Astrocyte (in vitro differentiated cells and primary cell): ENCODE data around the gene FAR1.
"Not testable (repeated sequence)": the region's sequence is repeated elsewhere in the genome, so short reads cannot be mapped to it uniquely, and the experiment has no call there.

Experiments
- EZH2 ChIP-seq: IDR thresholded peaks from 2 replicates; pipeline ENCODE4 v1.6.1; 2012; ENCODE audit warnings: mild to moderate bottlenecking, low read length, inconsistent platforms; ENCODE audit not compliant: insufficient read depth
- TF ChIP-seq, protein P1 (sequence below): IDR thresholded peaks from 2 replicates; pipeline ENCODE4 v1.5.1; 2011; ENCODE audit warnings: low read depth, mild to moderate bottlenecking, inconsistent platforms, low read length, moderate library complexity; ENCODE audit not compliant: insufficient read depth

DNA sequence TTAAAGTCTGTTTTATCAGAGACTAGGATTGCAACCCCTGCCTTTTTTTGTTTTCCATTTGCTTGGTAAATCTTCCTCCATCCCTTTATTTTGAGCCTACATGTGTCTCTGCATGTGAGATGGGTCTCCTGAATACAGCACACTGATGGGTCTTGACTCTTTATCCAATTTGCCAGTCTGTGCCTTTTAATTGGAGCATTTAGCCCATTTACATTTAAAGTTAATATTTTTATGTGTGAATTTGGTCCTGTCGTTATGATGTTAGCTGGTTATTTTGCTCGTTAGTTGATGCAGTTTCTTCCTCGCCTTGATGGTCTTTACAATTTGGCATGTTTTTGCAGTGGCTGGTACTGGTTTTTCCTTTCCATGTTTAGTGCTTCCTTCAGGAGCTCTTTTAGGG, 41.6 kb upstream of the FAR1 start:
- not testable (repeated sequence) for TF ChIP-seq EZH2
- TF ChIP-seq, protein P1, sequence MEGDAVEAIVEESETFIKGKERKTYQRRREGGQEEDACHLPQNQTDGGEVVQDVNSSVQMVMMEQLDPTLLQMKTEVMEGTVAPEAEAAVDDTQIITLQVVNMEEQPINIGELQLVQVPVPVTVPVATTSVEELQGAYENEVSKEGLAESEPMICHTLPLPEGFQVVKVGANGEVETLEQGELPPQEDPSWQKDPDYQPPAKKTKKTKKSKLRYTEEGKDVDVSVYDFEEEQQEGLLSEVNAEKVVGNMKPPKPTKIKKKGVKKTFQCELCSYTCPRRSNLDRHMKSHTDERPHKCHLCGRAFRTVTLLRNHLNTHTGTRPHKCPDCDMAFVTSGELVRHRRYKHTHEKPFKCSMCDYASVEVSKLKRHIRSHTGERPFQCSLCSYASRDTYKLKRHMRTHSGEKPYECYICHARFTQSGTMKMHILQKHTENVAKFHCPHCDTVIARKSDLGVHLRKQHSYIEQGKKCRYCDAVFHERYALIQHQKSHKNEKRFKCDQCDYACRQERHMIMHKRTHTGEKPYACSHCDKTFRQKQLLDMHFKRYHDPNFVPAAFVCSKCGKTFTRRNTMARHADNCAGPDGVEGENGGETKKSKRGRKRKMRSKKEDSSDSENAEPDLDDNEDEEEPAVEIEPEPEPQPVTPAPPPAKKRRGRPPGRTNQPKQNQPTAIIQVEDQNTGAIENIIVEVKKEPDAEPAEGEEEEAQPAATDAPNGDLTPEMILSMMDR: not testable (repeated sequence)
